ENCODE measurements around the gene PHKB.

DNA sequence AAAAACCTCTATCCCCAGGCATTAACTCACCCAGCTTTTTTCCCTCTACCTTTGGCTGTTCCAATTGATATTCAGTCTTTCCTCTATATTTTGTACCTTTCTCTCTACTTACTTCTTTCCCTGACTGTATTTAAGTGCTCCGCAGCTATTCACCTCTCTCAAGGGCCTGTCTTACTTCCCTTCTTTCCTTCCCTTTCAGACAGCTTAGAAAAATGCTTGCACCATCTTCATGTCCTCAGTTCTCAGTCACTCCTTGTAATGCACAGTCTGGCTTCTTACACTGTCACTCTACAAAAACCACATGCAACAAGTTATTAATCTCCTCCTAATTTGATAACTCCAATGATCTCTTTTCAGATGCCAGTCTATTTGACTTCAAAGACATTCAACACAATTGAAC, 163.4 kb downstream of the PHKB start:
- TF ChIP-seq CTCF (IDR thresholded peaks at IDR 0.05) (no peak), EP300 (IDR thresholded peaks at IDR 0.05; ENCODE audit: low read depth) (no peak), POLR2A (IDR thresholded peaks at IDR 0.05) (no peak)
